NCI-H82 treated with DMSO at 0.1 percent for 48 hours (cell line): Measurements from ENCODE around the gene MRM2.

Experiments used
- DNase-seq: peaks from one replicate; lab custom pipeline; 2025; ENCODE audit not compliant: unreplicated experiment; lab: John Stamatoyannopoulos, UW

The MRM2 gene

DNA sequence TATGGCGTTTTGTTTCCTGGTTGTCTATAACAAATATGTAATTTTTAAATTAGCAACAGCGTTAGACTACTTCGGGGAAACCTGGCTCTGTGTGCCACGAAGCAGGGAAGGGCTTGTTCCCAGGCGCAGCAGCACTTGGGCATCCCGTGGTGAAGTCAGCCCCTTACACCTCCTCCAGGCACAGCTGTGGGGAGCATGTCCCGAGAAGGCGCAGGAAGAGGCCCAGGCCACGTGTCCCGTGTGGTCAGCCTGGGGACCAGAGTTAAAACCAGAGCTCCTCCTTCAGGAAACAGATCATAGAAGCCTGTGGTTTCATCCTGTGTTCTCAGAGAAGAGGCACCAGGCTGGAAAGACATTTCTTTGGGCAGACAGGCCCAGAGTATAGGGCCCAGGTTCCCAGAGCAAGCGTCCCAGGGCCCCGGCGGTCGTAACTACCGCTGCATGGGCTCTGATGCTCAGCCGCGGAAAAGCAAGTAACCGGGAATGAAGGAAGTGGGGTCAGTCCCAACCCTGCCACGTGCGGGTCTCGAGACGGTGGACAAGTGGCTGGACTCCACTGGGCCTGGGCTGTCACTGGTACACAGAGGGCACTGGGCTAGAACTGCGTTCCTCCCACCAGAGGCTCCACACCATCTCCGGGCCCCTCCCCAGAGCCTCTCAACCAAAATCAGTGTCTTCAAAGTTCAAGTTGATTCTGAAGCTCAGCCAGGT, 7.1 kb upstream of the MRM2 start:
- no peak for DNase-seq

DNA sequence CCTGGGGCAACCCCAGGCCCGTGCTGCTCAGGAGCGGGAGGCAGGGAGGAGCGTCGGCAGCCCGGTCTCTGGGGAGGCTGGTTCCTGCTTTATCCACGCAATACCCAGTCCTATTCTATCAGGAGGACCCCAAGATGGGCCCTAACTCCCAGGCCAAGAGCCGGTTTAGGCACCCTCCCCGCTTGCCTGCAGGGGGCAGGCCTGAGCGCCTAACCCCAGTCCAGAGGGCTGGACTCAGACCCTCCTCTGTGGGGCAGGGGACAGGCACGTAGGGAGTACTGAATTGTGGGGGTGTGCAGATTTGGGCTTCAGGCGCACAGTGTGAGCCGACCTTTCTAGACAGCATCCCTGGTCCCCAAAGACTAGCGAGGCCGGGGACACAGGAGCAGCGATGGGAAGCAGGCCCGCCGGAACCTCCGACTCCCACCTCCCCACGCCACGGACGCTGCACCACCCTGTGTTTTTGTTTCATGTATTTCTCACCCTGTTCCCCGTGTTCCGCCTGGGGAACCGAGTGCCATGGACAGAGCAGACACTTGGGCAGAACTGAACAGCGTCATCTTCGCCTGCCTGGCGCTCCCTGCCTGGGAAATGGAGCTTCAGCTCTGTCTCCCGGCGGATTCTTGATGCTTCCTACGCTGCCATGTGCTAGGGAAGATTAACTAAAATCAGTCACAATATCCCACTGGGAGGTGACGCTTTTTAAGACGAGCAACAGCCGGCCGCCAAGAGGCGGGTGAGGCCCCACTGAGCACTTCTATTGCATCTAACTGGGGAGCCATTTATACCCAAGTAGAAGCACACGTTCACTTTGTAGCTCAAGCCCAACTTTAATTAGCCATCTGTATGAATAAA, 5.4 kb upstream of the MRM2 start:
- peak; percentile 31 for DNase-seq

DNA sequence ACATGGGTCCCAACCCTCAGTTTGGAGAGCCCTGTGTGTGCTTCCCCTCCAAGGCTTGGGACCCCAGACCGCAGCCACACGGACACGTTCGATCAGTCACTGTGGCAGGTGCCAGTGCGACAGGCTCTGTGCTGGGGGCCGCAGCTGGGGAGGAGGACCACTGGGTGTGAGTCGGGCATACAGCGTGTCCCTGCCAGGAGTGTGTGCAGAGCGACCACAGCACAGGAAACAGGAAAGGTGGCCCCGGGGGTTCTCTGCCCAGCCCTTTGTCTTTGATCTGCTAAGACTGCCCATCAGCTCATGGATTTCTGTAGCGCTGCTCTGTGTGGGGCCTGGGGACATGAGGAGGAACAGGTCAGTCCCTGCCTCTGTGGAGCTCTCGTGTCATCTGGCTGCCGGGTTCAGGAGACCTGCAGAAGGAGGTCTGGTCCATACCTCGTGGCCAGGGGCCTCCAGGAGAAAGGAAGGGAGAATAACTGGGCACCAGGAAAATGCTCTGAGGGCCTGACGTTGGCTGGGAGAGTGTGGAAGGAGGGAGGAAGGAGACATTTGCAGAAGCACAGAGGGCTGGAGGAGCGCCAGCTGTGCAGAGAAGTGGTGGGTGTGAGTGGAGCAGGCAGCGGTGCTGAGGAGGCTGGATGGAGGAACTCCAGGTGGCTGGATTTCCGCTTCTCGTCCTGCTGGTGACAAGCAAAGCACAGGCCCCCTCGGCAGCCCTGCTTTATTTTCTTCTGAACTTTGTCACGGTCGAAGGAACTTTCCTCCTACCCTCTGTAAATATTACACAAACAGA, 4.1 kb upstream of the MRM2 start:
- no peak for DNase-seq

DNA sequence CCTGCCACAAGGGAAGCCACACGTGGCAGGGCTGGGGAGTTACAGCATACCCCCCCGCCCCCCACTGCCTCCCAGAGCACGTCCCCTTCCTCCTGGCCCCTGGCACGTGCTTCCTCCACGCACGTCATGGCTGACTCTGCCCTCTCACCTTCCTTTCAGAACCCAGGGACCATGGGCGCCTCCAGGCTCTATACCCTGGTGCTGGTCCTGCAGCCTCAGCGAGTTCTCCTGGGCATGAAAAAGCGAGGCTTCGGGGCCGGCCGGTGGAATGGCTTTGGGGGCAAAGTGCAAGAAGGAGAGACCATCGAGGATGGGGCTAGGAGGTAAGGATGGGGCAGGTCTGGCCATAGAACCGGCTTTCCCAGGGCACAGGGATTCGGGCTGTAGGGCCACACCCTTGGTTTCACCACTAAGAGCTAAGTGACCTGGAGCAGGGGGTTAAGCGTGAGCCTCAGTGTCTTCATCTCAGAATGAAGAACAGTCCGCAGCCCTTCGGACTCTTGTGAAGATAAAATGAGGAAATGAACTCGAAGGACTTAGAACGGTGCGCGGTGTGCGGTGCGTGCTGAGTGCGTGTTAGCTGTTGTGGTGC, 2.5 kb upstream of the MRM2 start:
- DNase-seq, result no peak

DNA sequence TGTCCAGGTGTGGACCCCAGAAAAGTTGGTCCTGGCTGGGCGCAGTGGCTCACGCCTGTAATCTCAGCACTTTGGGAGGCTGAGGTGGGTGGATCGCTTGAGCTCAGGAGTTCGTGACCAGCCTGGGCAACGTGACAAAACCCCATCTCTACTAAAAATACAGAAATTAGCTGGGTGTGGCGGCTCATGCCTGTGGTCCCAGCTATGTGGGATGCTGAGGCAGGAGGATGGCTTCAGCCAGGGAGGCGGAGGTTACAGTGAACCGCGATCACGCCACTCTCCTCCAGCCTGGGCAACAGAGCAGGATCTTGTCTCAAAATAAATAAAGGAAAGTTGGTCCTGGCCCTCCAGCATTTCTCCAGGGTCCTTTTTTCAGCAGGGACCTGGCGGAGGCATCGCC, 1.5 kb upstream of the MRM2 start:
- no peak for DNase-seq

DNA sequence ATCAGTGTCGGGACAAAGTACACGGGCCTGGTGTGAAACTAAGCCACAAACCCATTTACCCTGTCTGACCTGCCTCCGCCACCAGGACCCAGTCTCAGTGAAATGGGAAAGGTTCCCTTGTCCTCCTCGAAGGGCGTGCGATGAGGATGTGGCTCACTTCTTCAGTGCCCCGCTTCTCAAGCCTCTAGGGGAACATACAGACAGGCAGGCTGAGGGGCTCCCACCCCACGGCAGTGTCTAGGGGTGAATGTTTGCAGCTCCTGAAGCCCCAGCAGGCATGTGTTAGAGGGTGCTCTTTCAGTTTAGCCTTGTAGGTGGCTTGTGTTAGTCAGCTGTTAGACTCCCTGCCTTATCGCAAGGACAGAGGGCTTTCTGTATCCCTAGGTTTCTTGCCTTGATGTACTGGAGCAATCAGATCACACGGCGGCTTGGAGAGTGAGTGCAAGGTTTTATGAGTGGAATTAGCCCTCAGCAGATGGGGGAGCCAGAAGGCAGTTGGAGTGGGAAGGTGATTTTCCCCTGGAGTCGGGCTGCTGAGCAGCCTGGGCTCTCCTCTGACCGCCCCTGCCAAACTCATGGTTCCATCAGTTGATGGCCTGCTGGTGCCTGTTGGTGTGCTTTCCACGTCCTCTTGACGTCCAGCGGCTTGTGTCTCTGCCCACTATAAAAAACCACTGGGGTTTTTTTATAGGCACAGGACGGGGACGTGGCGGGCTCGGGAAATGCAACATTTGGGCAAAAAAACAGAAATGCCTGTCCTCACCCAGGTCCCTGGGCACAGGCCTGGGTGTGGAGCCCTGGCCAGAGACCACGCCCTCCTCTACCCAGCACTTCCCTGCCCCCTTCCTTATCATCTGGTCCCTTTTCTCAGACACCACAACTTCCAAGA, 780 bp upstream of the MRM2 start:
- peak; percentile 49 for DNase-seq

DNA sequence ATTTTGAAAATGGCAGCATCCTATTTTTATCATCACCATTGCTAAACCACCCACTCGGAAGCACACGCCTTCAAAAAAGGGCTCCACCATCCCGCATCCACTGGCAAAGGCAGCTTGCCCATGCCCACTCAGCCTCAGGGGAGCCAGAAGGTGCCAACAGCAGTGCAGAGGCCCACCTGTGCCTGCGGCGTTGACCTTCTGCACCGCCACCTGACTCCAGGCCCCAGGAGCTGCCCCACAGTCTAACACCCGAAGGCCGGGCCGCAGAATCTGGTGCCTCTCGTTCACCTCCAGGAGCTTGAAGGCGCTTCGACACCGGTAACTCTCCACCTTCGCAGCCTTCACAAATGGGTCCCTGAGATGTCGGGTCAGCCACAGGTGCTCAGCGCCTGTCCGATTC, 2.8 kb downstream of the MRM2 start:
- DNase-seq, result no peak

DNA sequence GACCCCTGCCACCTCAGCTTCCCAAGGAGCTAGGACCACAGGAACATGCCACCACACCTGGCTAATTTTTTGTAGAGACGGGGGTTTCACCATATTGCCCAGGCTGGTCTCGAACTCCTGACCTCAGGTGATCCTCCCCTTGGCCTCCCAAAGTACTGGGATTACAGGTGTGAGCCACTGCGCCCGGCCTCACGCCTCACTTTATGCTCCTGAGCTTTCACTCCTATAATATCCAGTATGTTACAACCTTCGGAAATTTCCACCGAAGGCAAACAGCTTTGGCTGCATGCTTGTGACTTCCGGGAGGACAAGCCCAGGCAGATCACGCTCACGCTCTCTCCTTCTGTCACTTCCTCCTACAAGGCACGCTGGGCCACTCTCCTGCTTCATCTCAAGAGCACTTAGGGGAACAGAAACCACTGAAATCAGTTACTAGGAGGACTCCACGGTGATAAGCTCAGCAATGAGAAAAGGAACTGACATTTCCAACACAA, 4.8 kb downstream of the MRM2 start:
- no peak for DNase-seq

DNA sequence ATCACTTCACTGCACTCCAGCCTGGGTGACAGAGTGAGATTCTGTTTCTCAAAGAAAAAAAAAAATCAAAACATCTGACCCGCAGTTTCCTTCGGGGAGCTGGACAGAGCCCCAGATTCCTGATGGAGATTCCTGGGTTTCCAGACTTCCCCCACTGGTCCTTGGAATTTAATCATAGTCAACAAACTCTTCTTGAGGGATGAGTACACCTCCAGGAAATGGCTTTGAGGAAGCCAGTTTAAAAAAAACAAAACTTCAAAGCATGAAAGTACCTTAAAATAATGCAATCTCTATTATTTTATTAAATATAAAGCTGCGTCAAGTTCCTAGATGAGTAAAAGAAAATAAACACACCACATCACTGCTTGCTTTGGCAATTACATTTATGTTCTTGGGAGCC, 8.1 kb downstream of the MRM2 start:
- DNase-seq, result no peak

DNA sequence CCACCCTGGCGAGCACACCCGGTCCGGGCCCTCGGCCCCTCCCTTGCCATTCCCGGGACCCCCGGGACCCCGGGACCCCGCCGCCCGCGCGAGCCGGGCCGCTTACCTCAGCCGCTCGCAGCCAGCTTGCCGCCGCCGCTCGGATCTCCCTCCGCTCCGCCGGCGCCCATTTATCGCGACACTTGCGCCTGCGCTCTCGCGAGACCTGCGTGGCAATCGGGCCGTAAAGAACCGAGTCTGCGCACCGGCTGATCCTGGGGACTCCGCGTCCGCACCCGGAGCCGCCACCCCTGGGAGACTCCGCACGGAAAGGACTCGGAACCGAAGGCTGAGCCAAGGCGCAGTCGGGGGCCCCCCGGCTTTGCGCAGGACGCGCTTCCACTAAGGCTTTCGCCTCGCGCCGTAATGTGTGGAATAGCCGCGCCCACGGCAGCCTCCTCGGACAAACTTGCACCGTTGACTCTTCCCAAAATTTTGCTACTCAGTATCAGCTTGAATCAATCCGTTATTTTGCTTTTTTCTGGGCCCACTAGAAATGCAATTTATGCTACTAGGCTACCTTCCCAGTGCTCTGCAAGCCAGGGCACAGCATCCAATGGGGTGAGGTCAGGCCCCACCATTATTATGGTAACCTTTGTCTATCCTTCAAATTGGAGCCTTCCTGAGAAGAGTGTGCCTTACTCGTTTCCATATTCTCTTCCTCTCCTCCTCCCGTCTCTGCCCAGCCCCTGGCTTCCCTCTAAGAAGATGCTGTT, 9.1 kb downstream of the MRM2 start, which contains the start of gene MAD1L1:
TSS of gene MAD1L1 (minus strand) at position 180 of the 755 bp plus-strand sequence. CDS start 2,812 bp downstream, outside the sequence.
- DNase-seq, result peak; percentile 87

DNA sequence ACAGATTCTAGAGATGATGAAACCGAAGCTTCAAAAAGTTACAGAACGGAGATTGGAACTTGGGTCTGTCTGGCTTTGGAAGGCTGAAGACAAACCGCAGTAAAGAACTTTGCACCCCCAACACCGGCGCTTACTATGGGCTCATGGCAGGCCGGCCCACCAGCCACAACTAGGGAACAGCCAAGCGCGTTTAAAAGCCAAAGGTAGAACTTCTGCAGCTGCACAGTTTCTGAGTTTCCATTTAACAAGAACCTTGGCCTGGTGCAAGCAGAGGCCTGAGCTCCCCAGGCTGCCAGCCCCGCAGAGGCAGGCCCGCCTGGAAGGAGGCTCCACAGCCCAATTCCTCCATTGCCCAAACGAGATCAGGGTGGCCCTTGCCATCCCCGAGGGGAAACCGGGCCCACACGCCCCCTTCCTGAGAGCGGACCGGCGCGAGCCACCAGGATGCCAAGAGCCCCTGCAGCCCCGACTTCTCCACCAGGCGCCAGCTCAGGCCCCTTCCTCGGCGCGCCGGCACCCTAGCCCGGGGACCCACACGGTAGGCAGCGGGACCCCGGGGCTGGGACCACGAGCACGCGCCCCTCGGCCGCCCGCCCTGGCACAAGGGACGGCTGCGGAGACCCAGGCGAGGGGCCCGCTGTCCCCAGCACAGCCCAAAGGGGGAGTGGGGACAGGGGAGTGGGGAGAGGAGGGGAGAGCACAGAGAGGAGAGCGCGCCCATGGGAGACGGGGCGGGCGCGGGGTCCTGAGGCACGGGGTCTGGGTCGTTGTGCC, 9.8 kb downstream of the MRM2 start:
- DNase-seq, result no peak

DNA sequence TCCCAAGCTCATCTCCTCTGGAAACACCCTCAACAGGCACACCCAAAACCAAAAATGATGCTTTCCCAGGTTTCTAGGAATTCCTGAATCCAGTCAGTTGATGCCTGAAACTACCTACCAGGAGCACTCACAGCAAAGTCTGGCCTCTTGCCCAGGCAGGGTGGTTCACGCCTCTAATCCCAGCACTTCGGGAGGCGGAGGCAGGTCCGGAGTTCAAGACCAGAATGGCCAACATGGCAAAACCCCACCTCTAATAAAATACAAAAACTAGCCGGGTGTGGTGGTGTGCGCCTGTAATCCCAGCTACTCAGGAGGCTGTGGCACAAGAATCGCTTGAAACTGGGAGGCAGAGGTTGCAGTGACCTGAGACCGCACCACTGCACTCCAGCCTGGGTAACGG, 11.1 kb downstream of the MRM2 start:
- DNase-seq, result no peak

DNA sequence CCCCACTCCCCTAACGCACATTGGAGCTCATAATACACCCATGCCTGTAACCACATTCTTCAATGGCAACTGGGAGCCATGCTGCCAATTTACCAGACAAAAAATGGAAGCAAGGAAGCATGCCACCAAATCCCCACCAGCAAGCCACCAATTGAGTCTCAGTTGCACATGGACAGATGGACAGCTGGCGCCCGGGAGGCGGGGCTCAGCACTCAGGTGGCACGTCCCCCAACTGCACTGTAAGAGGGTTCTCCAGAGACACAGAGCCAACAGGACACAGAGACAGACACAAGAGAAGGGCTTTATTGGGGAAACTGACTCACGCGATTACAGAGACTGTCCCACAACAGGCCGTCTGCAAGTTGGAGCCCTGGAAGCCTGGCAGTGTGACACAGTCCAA, 11.8 kb downstream of the MRM2 start:
- DNase-seq, result no peak

DNA sequence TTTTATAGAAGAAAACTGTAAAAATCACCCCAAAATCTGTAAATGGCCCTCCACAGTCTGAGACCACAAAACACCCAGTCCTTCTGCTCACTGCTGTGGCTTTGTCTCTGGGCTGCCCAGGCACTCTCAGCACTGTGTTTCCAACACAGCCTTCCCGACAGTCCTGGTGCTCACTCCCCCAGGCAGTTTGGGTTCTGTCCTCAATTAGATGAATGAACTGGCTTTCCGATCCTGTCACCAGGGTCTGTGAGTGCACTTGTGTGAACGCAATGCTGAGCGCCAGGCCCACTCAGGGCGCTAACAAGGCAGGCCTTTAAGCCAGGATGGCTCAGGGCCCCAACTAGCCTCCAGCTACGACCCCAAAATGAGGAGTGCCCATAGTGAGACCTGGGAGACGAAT, 12.5 kb downstream of the MRM2 start:
- DNase-seq, result no peak

DNA sequence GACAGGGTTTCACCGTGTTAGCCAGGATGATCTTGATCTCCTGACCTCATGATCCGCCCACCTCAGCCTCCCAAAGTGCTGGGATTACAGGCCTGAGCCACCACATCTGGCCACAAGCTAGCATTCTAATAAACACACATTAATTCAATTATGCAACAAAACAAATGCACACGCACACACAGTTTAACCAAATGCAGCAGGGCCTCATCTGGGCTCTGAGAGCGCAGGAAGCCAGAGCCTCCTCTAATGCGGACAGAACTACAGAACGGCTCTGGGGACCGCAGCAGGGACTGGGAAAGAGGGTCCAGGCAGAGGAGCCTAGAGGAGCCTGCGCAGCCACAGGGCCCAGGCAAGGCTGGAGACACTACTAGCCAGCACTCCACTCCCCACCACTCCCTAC, 13.1 kb downstream of the MRM2 start:
- no peak for DNase-seq

DNA sequence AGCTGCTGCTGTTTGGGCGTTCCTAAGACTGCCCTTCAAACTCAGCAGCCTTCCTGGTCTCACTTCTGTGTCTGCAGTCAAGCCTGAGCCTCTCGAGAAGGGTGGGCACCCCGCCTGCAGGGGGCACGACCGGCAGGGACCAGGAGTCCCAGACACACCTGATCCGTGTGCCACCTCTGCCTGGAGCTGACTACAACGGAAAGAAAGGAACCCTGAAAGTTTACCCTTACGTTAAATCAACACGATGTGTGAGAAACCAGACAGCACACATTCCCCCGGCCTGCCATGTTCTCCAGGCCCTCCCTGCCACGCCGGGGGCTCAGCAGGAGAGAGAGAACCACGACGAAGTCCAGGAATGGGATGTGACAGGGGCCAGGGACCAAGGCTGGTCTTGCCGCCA, 14.3 kb downstream of the MRM2 start:
- no peak for DNase-seq

DNA sequence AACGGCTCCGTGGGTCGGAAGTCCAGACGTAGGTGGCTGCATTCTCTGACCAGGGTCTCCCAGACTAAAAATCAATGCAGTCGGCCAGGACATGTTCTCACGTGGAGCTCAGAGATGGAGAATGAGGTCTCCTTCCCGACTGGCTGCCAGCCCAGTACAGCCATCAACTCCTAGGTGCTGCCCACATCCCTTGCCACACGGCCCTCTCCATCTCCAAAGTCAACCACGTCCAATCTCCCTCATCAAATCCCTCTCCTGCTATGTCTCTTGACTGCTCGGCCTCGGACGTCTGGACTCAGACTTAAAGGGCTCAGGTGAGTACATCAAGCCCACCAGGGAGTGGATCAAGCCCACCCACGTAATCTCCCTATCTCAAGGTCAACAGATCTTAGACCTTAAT, 16.2 kb downstream of the MRM2 start:
- no peak for DNase-seq

DNA sequence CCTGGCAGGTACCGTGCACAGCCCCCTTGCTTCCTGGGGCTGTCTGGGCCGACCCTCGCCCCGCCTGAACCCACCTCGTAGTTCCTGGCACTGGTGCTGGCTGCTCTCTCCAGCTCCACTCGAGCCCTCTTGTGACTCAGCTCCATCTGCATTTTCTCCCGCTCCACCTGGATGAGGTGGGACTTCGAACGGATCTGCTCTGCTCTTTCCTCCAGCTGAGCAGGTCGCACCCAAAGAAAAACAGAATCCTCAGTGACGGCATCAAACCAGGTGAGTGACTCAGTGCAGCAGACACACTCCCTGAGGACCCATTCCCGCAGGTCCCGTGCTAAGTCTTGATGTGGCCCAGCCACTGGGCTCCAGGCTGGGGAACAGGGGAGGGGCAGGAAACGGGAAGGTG, 16.7 kb downstream of the MRM2 start:
- DNase-seq, result no peak

DNA sequence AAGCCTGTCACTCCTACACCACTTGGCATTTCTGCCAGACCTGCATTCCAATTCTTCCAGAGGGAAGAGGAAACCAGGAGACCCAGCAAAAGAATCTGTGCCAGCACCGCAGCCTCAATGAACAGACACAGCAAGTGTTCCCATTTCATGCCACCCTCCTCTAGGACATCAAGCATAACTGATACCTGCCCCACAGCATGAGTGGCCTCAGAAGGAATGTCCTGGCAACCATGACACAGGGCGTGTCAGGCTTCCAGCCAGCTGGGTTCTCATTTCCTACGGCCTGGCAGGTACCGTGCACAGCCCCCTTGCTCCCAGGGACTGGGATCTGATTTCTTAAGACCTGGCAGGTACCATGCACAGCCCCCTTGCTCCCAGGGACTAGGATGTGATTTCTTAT, 17.1 kb downstream of the MRM2 start:
- no peak for DNase-seq
